Neural crest cell (in vitro differentiated cells): Measurements from ENCODE around the gene ITGB3BP. TPM values are rescaled to one million over a fixed set of nuclear protein-coding genes. Genes with fewer than 3 reads are reported as not detected.

Experiments used
- DNase-seq: peaks from one replicate; pipeline ENCODE4 v3.0.0; 2021; ENCODE audit warnings: low read depth, mixed read lengths, low spot score
- H3K27ac Mint-ChIP-seq: one replicate; pipeline ENCODE4 v1.8.0; 2021; ENCODE audit warnings: mild to moderate bottlenecking, mixed read lengths; ENCODE audit not compliant: unreplicated experiment
- H3K27me3 Mint-ChIP-seq: 2 replicates; pipeline ENCODE4 v1.8.0; 2021; ENCODE audit warnings: low read depth, mild to moderate bottlenecking, mixed read lengths
- H3K36me3 Mint-ChIP-seq: 2 replicates; pipeline ENCODE4 v1.8.0; 2021; ENCODE audit warnings: low read depth, mild to moderate bottlenecking, mixed read lengths
- H3K4me1 Mint-ChIP-seq: 2 replicates; pipeline ENCODE4 v1.8.0; 2021; ENCODE audit warnings: mixed read lengths
- H3K4me3 Mint-ChIP-seq: one replicate; pipeline ENCODE4 v1.8.0; 2021; ENCODE audit warnings: mild to moderate bottlenecking, mixed read lengths
- H3K9me3 Mint-ChIP-seq: 2 replicates; pipeline ENCODE4 v1.8.0; 2021; ENCODE audit warnings: mixed read lengths
- total RNA-seq: library from RNA; stranded (reverse); gene quantifications from 2 replicates; pipeline ENCODE4 v1.2.1, GENCODE V29; 2021
- TF ChIP-seq, protein P1 (sequence below): fragments of 200-600 bp; sonication (generic); conservative IDR thresholded peaks from 2 replicates; pipeline ENCODE4 v1.5.0; 2021; ENCODE audit warnings: antibody characterized with exemption, mild to moderate bottlenecking

The ITGB3BP gene
- total RNA-seq, 1 donor from 2014 or later, result 55.8 TPM

DNA sequence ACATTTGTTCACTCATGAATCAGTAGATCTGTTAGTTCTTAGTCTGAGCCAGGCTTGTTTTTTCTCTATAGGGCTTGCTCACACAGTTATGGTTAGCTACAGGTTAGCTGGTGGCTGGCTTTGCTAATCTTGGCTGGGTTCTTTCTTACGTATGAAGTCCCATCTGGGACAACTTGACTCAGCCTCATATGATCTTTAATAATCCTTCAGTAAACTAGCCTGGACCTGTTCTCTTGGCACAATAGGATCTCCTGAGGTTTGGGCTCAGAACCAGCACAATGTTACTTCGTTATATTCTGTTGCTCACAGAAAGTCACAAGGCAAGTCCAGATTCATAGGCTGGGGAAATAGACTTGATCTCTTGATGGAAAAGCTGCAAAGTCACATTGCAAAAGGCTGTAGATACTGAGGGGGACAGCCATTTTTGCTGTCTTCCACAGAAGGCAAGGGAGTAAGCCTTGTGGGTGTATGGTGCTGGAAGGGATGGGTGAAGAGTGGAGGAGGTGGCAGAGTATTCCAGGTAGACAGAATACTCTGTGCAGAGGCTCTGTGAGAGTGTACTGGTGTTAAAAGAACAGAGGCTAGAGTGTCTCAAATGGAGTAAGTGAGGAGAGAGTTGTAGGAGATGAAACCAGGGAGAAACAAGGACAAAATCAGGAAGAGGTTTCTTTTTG, 24.7 kb upstream of the ITGB3BP start:
- DNase-seq, result no peak
- no peaks in the 10 kb centered on the region for H3K4me1 Mint-ChIP-seq
- TF ChIP-seq, protein P1, sequence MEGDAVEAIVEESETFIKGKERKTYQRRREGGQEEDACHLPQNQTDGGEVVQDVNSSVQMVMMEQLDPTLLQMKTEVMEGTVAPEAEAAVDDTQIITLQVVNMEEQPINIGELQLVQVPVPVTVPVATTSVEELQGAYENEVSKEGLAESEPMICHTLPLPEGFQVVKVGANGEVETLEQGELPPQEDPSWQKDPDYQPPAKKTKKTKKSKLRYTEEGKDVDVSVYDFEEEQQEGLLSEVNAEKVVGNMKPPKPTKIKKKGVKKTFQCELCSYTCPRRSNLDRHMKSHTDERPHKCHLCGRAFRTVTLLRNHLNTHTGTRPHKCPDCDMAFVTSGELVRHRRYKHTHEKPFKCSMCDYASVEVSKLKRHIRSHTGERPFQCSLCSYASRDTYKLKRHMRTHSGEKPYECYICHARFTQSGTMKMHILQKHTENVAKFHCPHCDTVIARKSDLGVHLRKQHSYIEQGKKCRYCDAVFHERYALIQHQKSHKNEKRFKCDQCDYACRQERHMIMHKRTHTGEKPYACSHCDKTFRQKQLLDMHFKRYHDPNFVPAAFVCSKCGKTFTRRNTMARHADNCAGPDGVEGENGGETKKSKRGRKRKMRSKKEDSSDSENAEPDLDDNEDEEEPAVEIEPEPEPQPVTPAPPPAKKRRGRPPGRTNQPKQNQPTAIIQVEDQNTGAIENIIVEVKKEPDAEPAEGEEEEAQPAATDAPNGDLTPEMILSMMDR, result no peak
- H3K36me3 Mint-ChIP-seq, result peaks cover 14% of the 10 kb centered on the region
- H3K27me3 Mint-ChIP-seq, result no peaks in the 10 kb centered on the region
- no peak overlapping the region for H3K4me3 Mint-ChIP-seq
- peaks cover 2% of the 10 kb centered on the region for H3K9me3 Mint-ChIP-seq
- H3K27ac Mint-ChIP-seq, result no peak overlapping the region

DNA sequence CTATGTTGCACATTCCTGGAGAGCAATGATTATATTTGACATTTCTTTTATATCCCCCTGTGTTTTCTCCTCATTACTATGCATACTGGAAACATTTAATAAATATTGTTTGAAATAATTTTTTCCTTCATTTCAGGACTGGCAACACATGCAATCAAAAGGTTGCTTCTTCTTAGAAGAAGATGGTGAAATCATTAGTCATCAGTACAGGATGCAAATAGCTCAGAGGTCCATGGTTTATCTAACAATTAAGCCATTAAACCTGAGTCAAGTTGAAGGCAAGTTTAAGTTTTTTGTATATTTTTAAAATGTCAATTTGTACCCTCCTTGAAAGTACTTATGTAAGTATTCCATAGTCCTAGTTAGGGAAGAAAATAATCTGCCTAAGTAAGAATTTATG, 22.8 kb upstream of the ITGB3BP start:
- TF ChIP-seq, protein P1, result no peak
- Mint-ChIP-seq H3K4me1 (no peaks in the 10 kb centered on the region), H3K9me3 (peaks cover 4% of the 10 kb centered on the region), H3K27ac (no peak overlapping the region), H3K4me3 (no peak overlapping the region), H3K27me3 (no peaks in the 10 kb centered on the region), H3K36me3 (peaks cover 18% of the 10 kb centered on the region)
- DNase-seq, result no peak

DNA sequence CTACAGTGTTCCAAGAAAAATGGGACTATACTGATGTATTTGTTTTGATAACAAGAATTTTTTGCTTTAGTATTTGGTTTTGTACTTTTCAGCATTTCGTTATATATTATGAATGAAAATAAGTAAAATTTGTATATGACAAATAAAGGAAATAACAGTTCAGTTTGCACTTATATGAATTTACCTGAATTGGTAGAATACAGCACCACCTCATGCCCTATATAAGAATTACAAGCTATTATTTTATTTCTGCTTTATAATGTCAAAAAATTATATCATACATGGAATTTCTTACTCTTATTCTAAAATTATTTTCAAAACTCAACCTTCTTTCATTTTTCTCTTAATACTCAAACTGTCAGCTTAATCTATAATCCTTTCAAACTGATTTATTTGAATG, 14.9 kb upstream of the ITGB3BP start:
- TF ChIP-seq, protein P1, result peak; percentile 68
- Mint-ChIP-seq H3K27ac (no peak overlapping the region), H3K27me3 (no peaks in the 10 kb centered on the region), H3K4me1 (no peaks in the 10 kb centered on the region), H3K9me3 (peaks cover 3% of the 10 kb centered on the region), H3K36me3 (peaks cover 7% of the 10 kb centered on the region), H3K4me3 (no peak overlapping the region)
- DNase-seq, result no peak

DNA sequence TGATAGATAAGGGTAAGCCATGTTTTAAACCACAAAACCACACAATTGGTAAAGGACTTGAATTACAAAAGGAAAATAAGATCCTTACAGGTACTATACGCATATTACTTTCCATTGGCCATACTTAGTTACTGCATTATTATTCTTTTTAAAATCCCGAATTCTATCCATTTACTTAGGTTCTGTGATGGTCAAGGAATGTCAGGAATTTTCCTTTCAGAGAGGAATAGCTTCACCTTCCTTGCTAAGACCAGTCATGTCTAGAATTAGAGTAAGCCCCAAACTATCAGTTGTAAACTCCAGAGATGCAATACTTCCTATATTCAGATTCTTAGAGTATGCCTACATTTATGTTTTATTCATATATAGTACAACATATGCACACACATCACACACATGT, 14.0 kb upstream of the ITGB3BP start:
- H3K27me3 Mint-ChIP-seq, result no peaks in the 10 kb centered on the region
- peaks cover 2% of the 10 kb centered on the region for H3K36me3 Mint-ChIP-seq
- H3K4me1 Mint-ChIP-seq, result no peaks in the 10 kb centered on the region
- TF ChIP-seq, protein P1, result no peak
- H3K4me3 Mint-ChIP-seq, result no peak overlapping the region
- no peak for DNase-seq
- no peak overlapping the region for H3K27ac Mint-ChIP-seq
- no peaks in the 10 kb centered on the region for H3K9me3 Mint-ChIP-seq

DNA sequence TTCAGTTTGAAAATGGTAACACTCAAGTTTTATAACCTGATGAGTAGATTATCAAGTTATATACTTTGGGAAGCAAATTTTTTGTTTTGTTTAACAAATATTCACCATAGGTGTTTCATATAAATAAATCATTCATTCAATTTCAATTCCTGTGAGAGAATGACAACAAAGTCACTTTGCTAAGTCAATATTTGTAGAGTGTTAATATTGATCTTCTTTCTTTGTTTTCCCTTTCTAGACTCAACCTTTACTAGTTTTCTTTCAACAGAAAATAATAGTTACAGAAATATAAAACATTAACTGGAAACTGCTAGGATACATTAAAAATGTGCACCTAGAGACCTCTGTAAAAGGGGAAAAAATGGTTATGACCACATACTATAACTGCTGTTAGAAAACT, 11.4 kb upstream of the ITGB3BP start:
- Mint-ChIP-seq H3K4me1 (no peaks in the 10 kb centered on the region), H3K27ac (no peak overlapping the region), H3K27me3 (no peaks in the 10 kb centered on the region), H3K36me3 (no peaks in the 10 kb centered on the region), H3K9me3 (no peaks in the 10 kb centered on the region), H3K4me3 (no peak overlapping the region)
- DNase-seq, result no peak
- TF ChIP-seq, protein P1, result no peak
